ENCODE results near the gene AP3D1. TPM values are rescaled to one million over a fixed set of nuclear protein-coding genes. Genes with fewer than 3 reads are reported as not detected.

The AP3D1 gene
- total RNA-seq, 1 donor from 2014 or later = 146 TPM

GRCh38 chr19:2197270-2197669, 45.9 kb upstream of the AP3D1 start:
- Mint-ChIP-seq H3K27ac (ENCODE audit: unreplicated experiment) (no peak overlapping the region), H3K36me3 (ENCODE audit: low read depth) (peaks cover 3% of the 10 kb centered on the region), H3K4me3 (no peak overlapping the region), H3K27me3 (ENCODE audit: low read depth) (no peaks in the 10 kb centered on the region), H3K4me1 (peaks cover 5% of the 10 kb centered on the region), H3K9me3 (no peaks in the 10 kb centered on the region)
- DNase-seq (ENCODE audit: low read depth, low spot score) = no peak
- TF ChIP-seq CTCF (conservative IDR thresholded peaks at IDR 0.05) = no peak

DNA sequence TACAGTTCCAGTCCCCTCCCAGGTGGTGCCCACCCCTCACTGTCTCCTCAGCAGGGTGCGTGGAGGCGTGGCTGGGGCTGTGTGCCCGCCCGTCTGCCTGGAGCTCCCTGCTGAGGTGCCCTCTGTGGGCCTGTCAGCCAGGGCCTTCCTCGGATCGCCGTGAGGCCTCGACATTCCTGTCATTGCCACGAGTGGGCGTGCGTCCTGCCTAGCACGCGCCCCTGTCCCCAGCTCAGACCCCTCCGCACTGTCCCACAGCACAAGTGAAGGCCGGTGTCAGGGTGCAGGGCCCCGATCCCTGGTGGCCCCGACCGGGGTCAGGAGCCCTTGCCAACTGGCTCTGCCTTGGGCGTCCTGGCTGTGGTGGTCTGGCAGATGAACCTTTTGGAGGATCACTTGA, 44.5 kb upstream of the AP3D1 start:
- DNase-seq (ENCODE audit: low read depth, low spot score) = no peak
- Mint-ChIP-seq H3K27ac (ENCODE audit: unreplicated experiment) (no peak overlapping the region), H3K9me3 (no peaks in the 10 kb centered on the region), H3K4me3 (no peak overlapping the region), H3K4me1 (peaks cover 5% of the 10 kb centered on the region), H3K36me3 (ENCODE audit: low read depth) (peaks cover 3% of the 10 kb centered on the region), H3K27me3 (ENCODE audit: low read depth) (no peaks in the 10 kb centered on the region)
- no peak for TF ChIP-seq CTCF (conservative IDR thresholded peaks at IDR 0.05)

GRCh38 chr19:2195361-2195760, 44.0 kb upstream of the AP3D1 start:
- Mint-ChIP-seq H3K27me3 (ENCODE audit: low read depth) (no peaks in the 10 kb centered on the region), H3K27ac (ENCODE audit: unreplicated experiment) (no peak overlapping the region), H3K4me3 (no peak overlapping the region), H3K36me3 (ENCODE audit: low read depth) (peaks cover 3% of the 10 kb centered on the region), H3K4me1 (peaks cover 5% of the 10 kb centered on the region), H3K9me3 (no peaks in the 10 kb centered on the region)
- no peak for TF ChIP-seq CTCF (conservative IDR thresholded peaks at IDR 0.05)
- DNase-seq (ENCODE audit: low read depth, low spot score) = no peak

DNA sequence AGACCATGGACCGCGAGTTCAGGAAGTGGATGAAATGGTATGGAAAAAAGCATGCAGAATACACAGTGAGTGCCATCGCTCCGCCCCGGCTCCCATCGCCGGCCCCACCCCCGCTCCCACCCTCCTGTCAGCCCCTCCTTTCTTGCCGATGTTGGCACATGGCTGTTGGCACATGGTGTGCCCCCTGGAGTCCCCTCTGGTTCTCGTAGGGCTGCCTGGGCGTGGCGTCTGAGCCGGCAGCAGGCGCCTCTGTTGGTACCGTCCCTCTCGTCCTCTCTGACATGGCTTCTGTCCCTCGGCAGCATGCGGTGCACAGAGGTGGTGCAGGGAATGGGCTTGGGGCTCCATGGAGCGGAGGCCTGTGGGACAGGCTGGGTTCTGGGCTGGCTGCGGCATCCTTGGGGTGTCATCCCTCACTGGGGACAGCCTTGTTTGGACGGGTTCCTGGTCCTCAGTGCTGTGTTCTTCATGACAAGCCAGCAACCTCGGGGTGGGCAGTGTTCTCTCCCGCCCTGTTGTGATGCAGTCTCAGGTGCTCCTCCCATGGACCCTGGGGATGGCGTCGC, 43.2 kb upstream of the AP3D1 start:
- Mint-ChIP-seq H3K4me3 (no peak overlapping the region), H3K27me3 (ENCODE audit: low read depth) (no peaks in the 10 kb centered on the region), H3K9me3 (no peaks in the 10 kb centered on the region), H3K27ac (ENCODE audit: unreplicated experiment) (no peak overlapping the region), H3K36me3 (ENCODE audit: low read depth) (peaks cover 3% of the 10 kb centered on the region), H3K4me1 (peaks cover 5% of the 10 kb centered on the region)
- DNase-seq (ENCODE audit: low read depth, low spot score) = no peak
- no peak for TF ChIP-seq CTCF (conservative IDR thresholded peaks at IDR 0.05)

DNA sequence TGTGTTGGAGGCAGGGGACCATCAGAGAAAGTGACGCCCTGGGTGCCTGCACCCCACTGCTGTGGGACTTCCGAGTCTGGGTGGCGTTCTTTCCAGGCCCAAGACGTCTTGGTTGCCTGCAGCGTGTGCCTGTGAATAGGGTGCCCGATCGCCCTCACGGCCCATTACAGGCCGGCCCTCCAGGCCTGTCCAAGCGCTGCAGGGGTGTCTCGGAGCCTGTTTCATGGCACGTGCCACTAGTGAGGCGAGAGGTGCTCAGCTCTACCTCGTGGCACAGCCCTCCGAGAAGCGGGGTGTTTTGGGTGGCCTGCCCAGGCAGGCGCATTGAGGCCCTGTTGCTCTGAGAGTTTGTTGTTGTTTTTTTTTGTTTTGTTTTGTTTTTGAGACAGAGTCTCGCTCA, 42.4 kb upstream of the AP3D1 start:
- Mint-ChIP-seq H3K4me1 (peaks cover 2% of the 10 kb centered on the region), H3K27me3 (ENCODE audit: low read depth) (no peaks in the 10 kb centered on the region), H3K36me3 (ENCODE audit: low read depth) (peaks cover 3% of the 10 kb centered on the region), H3K27ac (ENCODE audit: unreplicated experiment) (no peak overlapping the region), H3K9me3 (no peaks in the 10 kb centered on the region), H3K4me3 (no peak overlapping the region)
- no peak for TF ChIP-seq CTCF (conservative IDR thresholded peaks at IDR 0.05)
- no peak for DNase-seq (ENCODE audit: low read depth, low spot score)

Data from neural crest cell (in vitro differentiated cells).